SK-N-MC (cell line): ENCODE measurements around the gene TEX51.

Experiments
- DNase-seq: peaks from one replicate; pipeline ENCODE4 v3.0.0-alpha.2; 2011; ENCODE audit warnings: low read depth, low spot score
- H3K27ac ChIP-seq: fragments of 200-600 bp; sonication (generic); 2 replicates; pipeline ENCODE4 v1.5.1; 2016; ENCODE audit warnings: mixed run types
- H3K36me3 ChIP-seq: fragments of 200-600 bp; sonication (generic); 2 replicates; pipeline ENCODE4 v1.6.1; 2017; ENCODE audit warnings: antibody characterized with exemption, low read length, mixed read lengths; ENCODE audit not compliant: insufficient read depth
- H3K4me3 ChIP-seq: fragments of 200-600 bp; sonication (generic); 2 replicates; pipeline ENCODE4 v1.5.1; 2016
- H3K9ac ChIP-seq: fragments of 200-600 bp; sonication (generic); 2 replicates; pipeline ENCODE4 v1.8.0; 2017; ENCODE audit warnings: mixed run types, mixed read lengths; ENCODE audit not compliant: insufficient read length
- H3K9me3 ChIP-seq: fragments of 200-600 bp; sonication (generic); 2 replicates; pipeline ENCODE4 v1.6.1; 2017; ENCODE audit warnings: low read depth, mild to moderate bottlenecking, antibody characterized with exemption, low read length, moderate library complexity, mixed read lengths
- EZH2 ChIP-seq: fragments of 200-600 bp; sonication (generic); IDR thresholded peaks from one replicate; pipeline ENCODE4 v1.6.1; 2017; ENCODE audit warnings: antibody characterized with exemption
- FOXP2 ChIP-seq: optimal IDR thresholded peaks from 2 replicates; pipeline ENCODE3; 2011; ENCODE audit warnings: mild to moderate bottlenecking, moderate library complexity; ENCODE audit not compliant: insufficient read depth; ENCODE audit errors: extremely low read length, control extremely low read depth
- POLR2AphosphoS5 ChIP-seq: IDR thresholded peaks from 2 replicates; pipeline ENCODE4 v1.6.1; 2012; ENCODE audit warnings: mild to moderate bottlenecking, low read depth, low read length, borderline replicate concordance

Gene TEX51

GRCh38 chr2:126912201-126912600 lies 13.5 kb downstream of the TEX51 start:
- Histone ChIP-seq H3K9ac (no peak overlapping the region), H3K9me3 (no peaks in the 10 kb centered on the region), H3K36me3 (no peaks in the 10 kb centered on the region), H3K27ac (no peak overlapping the region), H3K4me3 (no peak overlapping the region)
- no peak for DNase-seq
- no peak for TF ChIP-seq EZH2

- Histone ChIP-seq H3K9ac (no peak overlapping the region), H3K27ac (no peak overlapping the region), H3K4me3 (no peak overlapping the region), H3K36me3 (no peaks in the 10 kb centered on the region), H3K9me3 (no peaks in the 10 kb centered on the region)
- no peak for DNase-seq
- TF ChIP-seq FOXP2 (no peak), EZH2 (no peak), POLR2AphosphoS5 (no peak)
These were observed 14.6 kb downstream of the TEX51 start for GRCh38 chr2:126913329-126913728.

GRCh38 chr2:126913881-126914615 lies 15.4 kb downstream of the TEX51 start:
- Histone ChIP-seq H3K4me3 (no peak overlapping the region), H3K9me3 (no peaks in the 10 kb centered on the region), H3K36me3 (no peaks in the 10 kb centered on the region), H3K9ac (no peak overlapping the region), H3K27ac (no peak overlapping the region)
- DNase-seq, result no peak
- TF ChIP-seq POLR2AphosphoS5 (no peak), EZH2 (no peak), FOXP2 (no peak)

GRCh38 chr2:126914811-126915500 lies 16.3 kb downstream of the TEX51 start:
- Histone ChIP-seq H3K9me3 (no peaks in the 10 kb centered on the region), H3K27ac (no peak overlapping the region), H3K36me3 (no peaks in the 10 kb centered on the region), H3K4me3 (no peak overlapping the region), H3K9ac (no peak overlapping the region)
- DNase-seq, result no peak
- no peak for TF ChIP-seq EZH2
- TF ChIP-seq FOXP2, result no peak

DNA sequence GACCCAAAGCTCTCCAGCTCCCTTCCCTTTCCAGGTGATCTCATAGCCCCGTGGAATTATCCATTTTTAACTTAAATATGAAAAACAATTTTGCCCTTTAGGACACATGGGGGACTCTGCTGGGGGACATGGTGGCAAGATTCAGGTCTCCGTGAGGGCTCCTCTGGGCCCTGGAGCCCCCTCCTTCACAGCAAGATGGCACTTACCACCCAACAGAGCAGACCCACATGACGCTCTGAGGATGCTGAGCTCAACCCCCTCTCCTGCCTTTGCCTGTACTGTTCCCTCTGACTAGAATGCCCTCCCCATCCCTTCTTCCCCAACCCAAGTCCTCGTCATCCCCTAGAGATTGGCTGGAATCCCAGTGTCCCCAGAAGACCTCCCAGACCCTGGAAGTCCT lies 17.2 kb downstream of the TEX51 start:
- no peaks in the 10 kb centered on the region for H3K9me3 ChIP-seq
- no peaks in the 10 kb centered on the region for H3K36me3 ChIP-seq
- no peak overlapping the region for H3K9ac ChIP-seq
- no peak for DNase-seq
- TF ChIP-seq POLR2AphosphoS5 (no peak), EZH2 (no peak)
- no peak overlapping the region for H3K4me3 ChIP-seq
- no peak overlapping the region for H3K27ac ChIP-seq

- H3K36me3 ChIP-seq, result no peaks in the 10 kb centered on the region
- DNase-seq, result no peak
- H3K9ac ChIP-seq, result no peak overlapping the region
- no peak for TF ChIP-seq POLR2AphosphoS5
- TF ChIP-seq FOXP2, result no peak
- TF ChIP-seq EZH2, result no peak
- no peak overlapping the region for H3K27ac ChIP-seq
- no peak overlapping the region for H3K4me3 ChIP-seq
- no peaks in the 10 kb centered on the region for H3K9me3 ChIP-seq
These were observed 18.1 kb downstream of the TEX51 start for GRCh38 chr2:126916744-126917143.

GRCh38 chr2:126921066-126921465 lies 22.4 kb downstream of the TEX51 start:
- Histone ChIP-seq H3K9ac (no peak overlapping the region), H3K36me3 (no peaks in the 10 kb centered on the region), H3K4me3 (no peak overlapping the region), H3K27ac (no peak overlapping the region), H3K9me3 (no peaks in the 10 kb centered on the region)
- no peak for TF ChIP-seq FOXP2
- no peak for TF ChIP-seq EZH2
- TF ChIP-seq POLR2AphosphoS5, result no peak
- DNase-seq, result no peak

GRCh38 chr2:126930970-126931590 lies 32.4 kb downstream of the TEX51 start:
- Histone ChIP-seq H3K9ac (no peak overlapping the region), H3K4me3 (no peak overlapping the region), H3K36me3 (no peaks in the 10 kb centered on the region), H3K27ac (no peak overlapping the region), H3K9me3 (no peaks in the 10 kb centered on the region)
- TF ChIP-seq FOXP2, result no peak
- TF ChIP-seq EZH2, result no peak
- no peak for TF ChIP-seq POLR2AphosphoS5
- no peak for DNase-seq
